SK-N-MC (cell line): ENCODE results near the gene RNF125.

Source experiments
- DNase-seq: peaks from one replicate; pipeline ENCODE4 v3.0.0-alpha.2; 2011; ENCODE audit warnings: low read depth, low spot score
- H3K27ac ChIP-seq: fragments of 200-600 bp; sonication (generic); 2 replicates; pipeline ENCODE4 v1.5.1; 2016; ENCODE audit warnings: mixed run types
- H3K36me3 ChIP-seq: fragments of 200-600 bp; sonication (generic); 2 replicates; pipeline ENCODE4 v1.6.1; 2017; ENCODE audit warnings: antibody characterized with exemption, low read length, mixed read lengths; ENCODE audit not compliant: insufficient read depth
- H3K4me3 ChIP-seq: fragments of 200-600 bp; sonication (generic); 2 replicates; pipeline ENCODE4 v1.5.1; 2016
- H3K9ac ChIP-seq: fragments of 200-600 bp; sonication (generic); 2 replicates; pipeline ENCODE4 v1.8.0; 2017; ENCODE audit warnings: mixed run types, mixed read lengths; ENCODE audit not compliant: insufficient read length
- H3K9me3 ChIP-seq: fragments of 200-600 bp; sonication (generic); 2 replicates; pipeline ENCODE4 v1.6.1; 2017; ENCODE audit warnings: low read depth, mild to moderate bottlenecking, antibody characterized with exemption, low read length, moderate library complexity, mixed read lengths
- EZH2 ChIP-seq: fragments of 200-600 bp; sonication (generic); IDR thresholded peaks from one replicate; pipeline ENCODE4 v1.6.1; 2017; ENCODE audit warnings: antibody characterized with exemption
- FOXP2 ChIP-seq: optimal IDR thresholded peaks from 2 replicates; pipeline ENCODE3; 2011; ENCODE audit warnings: mild to moderate bottlenecking, moderate library complexity; ENCODE audit not compliant: insufficient read depth; ENCODE audit errors: extremely low read length, control extremely low read depth
- POLR2AphosphoS5 ChIP-seq: IDR thresholded peaks from 2 replicates; pipeline ENCODE4 v1.6.1; 2012; ENCODE audit warnings: mild to moderate bottlenecking, low read depth, low read length, borderline replicate concordance

Gene RNF125

DNA sequence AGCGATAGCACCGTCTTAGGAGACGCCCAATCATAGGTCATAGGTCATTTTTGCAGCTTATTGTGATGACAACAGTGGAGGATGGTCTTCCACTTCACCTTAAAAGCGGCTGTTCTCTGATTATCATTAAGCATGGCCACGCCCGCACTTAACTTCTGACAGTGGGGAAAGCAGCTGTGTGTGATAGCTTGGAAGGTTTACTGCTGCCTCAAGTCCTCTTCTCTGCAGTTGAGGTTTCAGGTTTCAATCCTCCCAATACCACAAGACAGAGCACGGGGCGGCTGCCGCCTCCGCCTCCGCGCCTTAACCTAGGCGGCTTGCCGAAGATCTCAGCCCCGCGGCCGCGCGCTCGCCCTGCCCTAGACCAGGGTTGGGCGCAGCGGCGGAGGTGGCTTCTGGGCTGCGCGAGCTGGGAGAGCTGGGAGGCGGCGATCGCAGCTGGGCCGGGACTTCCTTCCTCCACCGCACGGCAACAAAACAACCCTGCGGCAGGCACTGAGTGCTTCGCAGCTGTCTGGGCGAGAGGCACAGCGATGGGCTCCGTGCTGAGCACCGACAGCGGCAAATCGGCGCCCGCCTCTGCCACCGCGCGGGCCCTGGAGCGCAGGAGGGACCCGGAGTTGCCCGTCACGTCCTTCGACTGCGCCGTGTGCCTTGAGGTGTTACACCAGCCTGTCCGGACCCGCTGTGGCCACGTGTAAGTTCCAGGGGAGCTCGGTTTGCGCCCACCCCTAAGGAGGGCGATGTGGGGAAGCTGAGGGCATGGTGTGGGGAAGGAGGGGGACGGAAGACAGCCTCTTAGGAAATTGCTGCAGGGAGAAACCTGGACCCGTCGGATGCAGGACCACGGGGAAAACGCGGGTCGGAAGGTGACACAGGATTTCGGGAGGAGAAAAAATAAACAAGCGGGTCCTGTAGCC is at the start of gene RNF125:
Gene RNF125, plus strand, starts transcription at position 495 of the 920 bp plus-strand sequence. Its CDS starts 39 bp downstream, at position 534.
- TF ChIP-seq POLR2AphosphoS5 (peak; percentile 44; the same call in 1 of the 2 replicates), FOXP2 (no peak), EZH2 (no peak)
- no peak for DNase-seq
- H3K9ac ChIP-seq: peak within 1 kb of the TSS; percentile 66
- no peaks in the 10 kb centered on the region for H3K9me3 ChIP-seq
- peak within 1 kb of the TSS; percentile 84 for H3K4me3 ChIP-seq
- H3K27ac ChIP-seq: no peak within 1 kb of the TSS
- no peaks in the 10 kb centered on the region for H3K36me3 ChIP-seq

DNA sequence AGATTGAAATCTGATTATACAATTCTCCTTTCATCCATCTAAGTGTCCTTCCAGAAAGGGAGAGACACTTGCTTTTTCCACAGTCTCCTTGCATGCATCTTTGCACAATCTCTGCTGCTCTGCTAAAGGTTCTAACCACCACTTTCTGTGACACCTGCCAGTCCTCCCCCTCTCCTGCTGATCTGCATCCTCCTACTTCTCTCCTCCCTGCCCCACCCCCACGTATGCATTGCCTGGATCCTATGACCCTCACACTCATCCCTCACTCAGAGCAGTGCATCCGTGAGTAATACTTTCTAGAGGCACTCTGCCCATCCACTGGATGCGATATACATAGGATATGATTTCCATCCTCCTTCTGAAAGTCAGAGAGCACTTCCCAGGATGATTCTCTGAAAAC is 48.0 kb upstream of the RNF125 start:
- no peak for DNase-seq
- H3K27ac ChIP-seq: no peak overlapping the region
- no peak overlapping the region for H3K4me3 ChIP-seq
- H3K9ac ChIP-seq: no peak overlapping the region
- H3K36me3 ChIP-seq: no peaks in the 10 kb centered on the region
- H3K9me3 ChIP-seq: 0 out of 2 replicates have a peak, but pooled peaks cover 5% of the 10 kb centered on the region
- no peak for TF ChIP-seq EZH2
- no peak for TF ChIP-seq POLR2AphosphoS5
- TF ChIP-seq FOXP2: no peak

DNA sequence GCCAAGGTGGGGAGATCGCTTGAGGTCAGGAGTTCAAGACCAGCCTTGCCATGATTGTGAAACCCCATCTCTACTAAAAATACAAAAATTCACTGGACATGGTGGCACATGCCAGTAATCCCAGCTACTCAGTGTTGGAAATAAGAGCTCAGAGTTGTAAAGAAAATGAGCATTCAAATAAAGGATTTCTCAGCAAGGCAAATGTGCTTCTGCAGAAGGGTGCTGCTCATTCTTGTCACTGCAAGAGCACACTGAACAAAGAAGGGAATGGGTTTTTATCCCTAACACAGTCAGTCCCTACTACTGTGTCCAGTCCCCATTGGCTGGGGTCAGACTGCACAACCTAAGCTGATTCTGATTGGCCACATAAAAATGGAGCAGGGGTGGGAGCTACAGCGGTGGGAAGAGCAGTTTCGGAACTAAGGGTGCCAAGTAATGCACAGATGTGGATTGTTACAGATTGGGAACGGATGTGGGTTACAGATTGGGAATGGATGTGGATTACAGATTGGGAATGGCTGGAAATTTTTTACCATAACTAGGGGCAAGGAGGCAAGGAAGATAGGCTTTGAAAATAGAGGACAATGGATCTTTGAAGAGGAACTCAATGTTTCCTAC is 44.6 kb upstream of the RNF125 start:
- H3K36me3 ChIP-seq: no peaks in the 10 kb centered on the region
- no peak for DNase-seq
- 0 out of 2 replicates have a peak, but pooled peaks cover 5% of the 10 kb centered on the region for H3K9me3 ChIP-seq
- no peak overlapping the region for H3K9ac ChIP-seq
- TF ChIP-seq POLR2AphosphoS5 (no peak), FOXP2 (no peak), EZH2 (no peak)
- H3K4me3 ChIP-seq: no peak overlapping the region
- no peak overlapping the region for H3K27ac ChIP-seq

DNA sequence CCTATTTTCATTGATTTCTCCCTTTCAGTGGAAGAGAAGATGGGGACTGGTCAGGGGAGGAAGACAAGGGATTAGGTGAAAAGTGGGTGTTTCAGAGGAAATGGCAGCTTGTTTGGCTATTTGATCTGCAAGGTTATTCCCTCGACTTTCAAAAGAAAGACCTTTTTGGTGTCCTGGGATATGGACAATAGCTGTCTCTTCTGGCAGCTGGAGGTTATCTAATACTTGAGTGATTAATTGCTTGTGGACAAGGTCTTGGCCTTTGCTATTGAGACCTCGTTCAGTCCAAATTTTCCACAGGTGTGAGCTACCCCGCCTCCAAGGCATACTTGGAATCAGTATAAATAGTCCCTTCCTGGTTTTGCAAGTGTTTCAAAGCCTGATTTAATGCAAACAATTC is 42.4 kb upstream of the RNF125 start:
- Histone ChIP-seq H3K9ac (no peak overlapping the region), H3K27ac (no peak overlapping the region), H3K36me3 (no peaks in the 10 kb centered on the region), H3K9me3 (0 out of 2 replicates have a peak, but pooled peaks cover 5% of the 10 kb centered on the region), H3K4me3 (no peak overlapping the region)
- DNase-seq: no peak
- TF ChIP-seq EZH2 (no peak), POLR2AphosphoS5 (no peak), FOXP2 (no peak)

DNA sequence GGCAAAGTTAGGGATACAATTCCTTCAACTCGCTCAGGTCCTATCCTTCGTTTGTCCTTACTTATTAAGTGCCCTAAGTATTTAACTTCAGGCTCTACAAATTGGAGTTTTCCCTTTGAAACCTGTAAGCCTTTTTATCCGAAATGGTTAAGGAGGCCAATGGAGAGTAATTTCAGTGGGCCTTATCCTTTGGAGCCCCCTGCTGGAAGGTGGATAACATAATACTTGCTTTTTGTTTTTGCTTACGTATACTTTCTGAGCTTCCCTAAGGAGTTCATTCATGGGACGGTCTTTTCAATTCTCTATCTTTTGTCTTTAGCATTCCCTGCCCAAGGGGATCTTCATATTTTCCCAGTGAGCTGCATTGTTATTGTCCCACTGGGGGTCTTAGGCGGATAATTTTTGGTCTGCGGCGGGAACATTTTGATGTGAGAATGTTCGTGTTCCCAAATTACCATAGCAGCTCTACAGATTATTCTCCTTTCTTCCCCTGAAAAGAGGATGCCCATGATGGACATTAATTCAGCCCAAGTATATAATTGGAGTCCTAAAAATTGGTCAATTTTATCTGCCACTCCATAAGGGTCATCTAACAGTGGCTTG is 41.3 kb upstream of the RNF125 start:
- 0 out of 2 replicates have a peak, but pooled peaks cover 5% of the 10 kb centered on the region for H3K9me3 ChIP-seq
- H3K9ac ChIP-seq: no peak overlapping the region
- TF ChIP-seq EZH2: no peak
- TF ChIP-seq FOXP2: no peak
- no peak for TF ChIP-seq POLR2AphosphoS5
- H3K4me3 ChIP-seq: no peak overlapping the region
- DNase-seq: peak; percentile 24
- H3K36me3 ChIP-seq: no peaks in the 10 kb centered on the region
- H3K27ac ChIP-seq: no peak overlapping the region

DNA sequence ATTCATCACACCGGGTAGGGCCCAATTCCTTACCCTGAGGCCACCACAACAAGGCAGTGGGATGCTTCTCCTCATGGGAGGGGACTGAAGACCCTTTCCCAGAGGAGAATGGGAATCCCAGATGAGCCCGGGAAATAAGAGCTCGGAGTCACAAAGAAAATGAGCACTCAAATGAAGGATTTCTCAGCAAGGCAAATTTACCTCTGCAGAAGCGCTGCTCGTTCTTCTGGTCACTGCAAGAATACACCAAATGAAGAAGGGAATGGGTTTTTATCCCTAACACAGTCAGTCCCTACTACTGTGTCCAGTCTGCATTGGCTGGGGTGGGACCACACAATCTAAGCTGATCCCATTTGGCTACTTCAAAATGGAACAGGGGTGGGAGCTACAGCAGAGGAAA is 40.0 kb upstream of the RNF125 start:
- no peak overlapping the region for H3K27ac ChIP-seq
- H3K36me3 ChIP-seq: no peaks in the 10 kb centered on the region
- DNase-seq: no peak
- 0 out of 2 replicates have a peak, but pooled peaks cover 5% of the 10 kb centered on the region for H3K9me3 ChIP-seq
- no peak overlapping the region for H3K4me3 ChIP-seq
- TF ChIP-seq POLR2AphosphoS5: no peak
- no peak for TF ChIP-seq FOXP2
- no peak for TF ChIP-seq EZH2
- H3K9ac ChIP-seq: no peak overlapping the region

DNA sequence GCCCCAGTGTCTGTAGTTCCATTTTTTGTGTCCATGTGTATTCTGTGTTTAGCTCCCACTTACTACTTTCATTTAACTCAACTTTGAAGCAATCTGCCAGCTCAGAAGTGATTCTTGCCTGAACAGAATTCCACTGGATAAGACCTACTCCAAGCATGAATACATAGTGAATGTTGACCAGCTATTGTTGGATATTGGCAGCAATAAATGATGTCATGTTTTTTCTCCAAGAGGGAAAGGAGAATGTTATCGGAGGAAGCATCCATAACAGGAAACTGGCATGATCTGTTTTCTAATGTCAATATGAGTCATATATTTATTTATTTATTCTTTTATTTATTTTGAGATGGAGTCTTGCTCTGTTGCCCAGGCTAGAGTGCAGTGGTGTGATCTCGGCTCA is 38.9 kb upstream of the RNF125 start:
- no peak overlapping the region for H3K9ac ChIP-seq
- no peak for DNase-seq
- no peaks in the 10 kb centered on the region for H3K36me3 ChIP-seq
- H3K4me3 ChIP-seq: no peak overlapping the region
- no peak overlapping the region for H3K27ac ChIP-seq
- H3K9me3 ChIP-seq: no peaks in the 10 kb centered on the region
- no peak for TF ChIP-seq FOXP2
- TF ChIP-seq EZH2: no peak
- TF ChIP-seq POLR2AphosphoS5: no peak

DNA sequence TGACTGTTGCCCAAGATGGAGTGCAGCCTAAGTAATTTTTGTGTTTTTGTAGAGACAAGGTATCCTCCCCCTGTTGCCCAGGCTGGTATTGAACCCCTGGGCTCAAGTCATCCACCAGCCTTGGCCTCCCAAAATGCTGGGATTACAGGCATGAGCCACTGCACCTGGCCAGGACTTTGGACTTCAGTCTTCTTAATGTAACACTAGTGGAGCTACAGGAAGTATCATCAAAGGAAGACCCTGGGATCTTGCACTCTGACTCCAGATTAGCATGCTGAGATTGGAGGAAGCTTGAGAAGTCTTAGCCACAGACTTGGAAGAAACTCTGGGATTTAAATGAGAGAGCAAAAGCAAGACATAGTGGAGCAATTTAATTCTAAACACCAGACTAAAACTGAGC is 37.8 kb upstream of the RNF125 start:
- Histone ChIP-seq H3K9me3 (no peaks in the 10 kb centered on the region), H3K9ac (no peak overlapping the region), H3K36me3 (no peaks in the 10 kb centered on the region), H3K27ac (no peak overlapping the region), H3K4me3 (no peak overlapping the region)
- no peak for DNase-seq
- no peak for TF ChIP-seq POLR2AphosphoS5
- no peak for TF ChIP-seq EZH2
- TF ChIP-seq FOXP2: no peak
